Fibroblast of lung (primary cell): ENCODE measurements around the gene HS1BP3. TPM values are rescaled to one million over a fixed set of nuclear protein-coding genes. Genes with fewer than 3 reads are reported as not detected.

Experiments
- DNase-seq, 2 donors: peaks; one replicate each; pipeline versions ENCODE4 v3.0.0 to v3.0.0-alpha.2; 2010; ENCODE audit warnings: low read depth in 2 of 2
- H2AFZ ChIP-seq: 2 replicates; pipeline ENCODE4 v1.5.1; 2012; ENCODE audit warnings: low read length, control low read depth, inconsistent platforms
- H3K27ac ChIP-seq: 2 replicates; pipeline ENCODE4 v1.5.1; 2011; ENCODE audit warnings: low read length, control low read depth; ENCODE audit not compliant: insufficient read depth
- H3K27me3 ChIP-seq: 2 replicates; pipeline ENCODE4 v1.5.1; 2011; ENCODE audit warnings: mild to moderate bottlenecking, low read length; ENCODE audit not compliant: control insufficient read depth, insufficient read depth
- H3K36me3 ChIP-seq: 2 replicates; pipeline ENCODE4 v1.5.1; 2011; ENCODE audit warnings: low read length; ENCODE audit not compliant: control insufficient read depth, insufficient read depth
- H3K4me1 ChIP-seq: 2 replicates; pipeline ENCODE4 v1.5.1; 2011; ENCODE audit warnings: low read length; ENCODE audit not compliant: control insufficient read depth, insufficient read depth; ENCODE audit errors: extremely low read depth
- H3K4me2 ChIP-seq: 2 replicates; pipeline ENCODE4 v1.5.1; 2011; ENCODE audit warnings: low read length, control low read depth; ENCODE audit not compliant: insufficient read depth; ENCODE audit errors: extremely low read depth
- H3K4me3 ChIP-seq, 4 experiments: fragments of 200-600 bp in 1 of 4; sonication (generic) in 1 of 4; replicated peaks in 1 of 4; 2 replicates each; pipeline ENCODE4 v1.5.1; 2011 to 2016; ENCODE audit warnings: low read length in 4 of 4, low read depth in 3 of 4, mild to moderate bottlenecking in 3 of 4, control low read depth in 2 of 4, inconsistent platforms in 1 of 4, mixed read lengths in 1 of 4; ENCODE audit not compliant: insufficient read depth in 1 of 4; ENCODE audit errors: control extremely low read depth in 1 of 4
- H3K79me2 ChIP-seq: 2 replicates; pipeline ENCODE4 v1.5.1; 2012; ENCODE audit warnings: mild to moderate bottlenecking, low read length, inconsistent platforms; ENCODE audit not compliant: control insufficient read depth, insufficient read depth
- H3K9ac ChIP-seq: 2 replicates; pipeline ENCODE4 v1.5.1; 2011; ENCODE audit warnings: mild to moderate bottlenecking, low read length, control low read depth; ENCODE audit not compliant: insufficient read depth
- H3K9me3 ChIP-seq: 2 replicates; pipeline ENCODE4 v1.5.1; 2012; ENCODE audit warnings: low read depth, low read length; ENCODE audit not compliant: control insufficient read depth, insufficient read depth
- H4K20me1 ChIP-seq: 2 replicates; pipeline ENCODE4 v1.5.1; 2011; ENCODE audit warnings: low read length; ENCODE audit not compliant: control insufficient read depth, insufficient read depth; ENCODE audit errors: extremely low read depth
- EZH2 ChIP-seq: IDR thresholded peaks from 2 replicates; pipeline ENCODE4 v1.5.1; 2012; ENCODE audit warnings: low read length, control low read depth, mild to moderate bottlenecking; ENCODE audit errors: missing control alignments
- polyA plus RNA-seq, 2 donors: library from polyadenylated mRNA; depleted of rRNA in 1 of 2; stranded (reverse) in 1 of 2; unstranded in 1 of 2; fragments of >200 nt; gene quantifications; 2 replicates each; pipeline ENCODE4 v1.2.1, GENCODE V29; 2011 to 2012; ENCODE audit warnings: missing spikeins in 1 of 2
- total RNA-seq: library from RNA; depleted of rRNA; stranded (reverse); fragments of >200 nt; gene quantifications from 2 replicates; pipeline ENCODE4 v1.2.1, GENCODE V29; 2014
- TF ChIP-seq, protein P1 (sequence below), 2 donors: IDR thresholded peaks in 1 of 2; conservative IDR thresholded peaks in 1 of 2; 1 replicate in 1 of 2; 2 replicates in 1 of 2; pipeline ENCODE4 v1.5.1; 2011 to 2012; ENCODE audit warnings: low read length in 2 of 2, control low read depth in 1 of 2, inconsistent platforms in 1 of 2, low read depth in 1 of 2, mild to moderate bottlenecking in 1 of 2

Gene HS1BP3
- total and polyA plus RNA-seq, 2 donors (not counting 1 experiment from before 2014, with no cell fraction given), result 17.8 to 38.1 TPM

DNA sequence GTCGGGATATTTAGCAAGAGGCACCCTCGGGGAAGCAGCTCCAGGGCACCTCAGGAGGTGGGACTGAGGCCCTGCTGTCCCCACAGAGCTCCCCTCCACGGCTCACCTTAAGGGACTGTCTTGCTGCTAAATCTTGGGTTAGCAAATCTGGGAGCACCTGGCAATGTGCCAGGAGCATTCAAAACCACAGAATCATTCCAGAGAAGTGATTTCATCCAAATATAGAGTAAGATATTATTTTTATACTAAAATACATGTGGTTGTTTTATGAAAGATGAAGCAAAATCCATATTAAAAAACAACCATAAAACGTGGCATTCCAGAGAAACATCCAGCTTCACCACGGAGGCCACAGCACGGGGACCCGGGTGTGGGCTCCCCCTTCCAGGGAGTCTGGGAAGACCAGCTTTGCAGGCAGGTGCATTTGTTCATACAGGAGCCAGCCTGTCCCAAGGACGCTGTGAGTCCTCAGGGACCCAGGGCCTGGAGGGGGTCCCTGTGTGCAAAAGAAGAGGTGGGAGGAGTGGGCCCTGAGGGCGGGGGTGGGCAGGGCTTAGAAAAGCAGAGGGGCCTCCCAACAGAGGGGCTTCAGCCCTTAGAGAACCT is 16.3 kb downstream of the HS1BP3 start:
- Histone ChIP-seq H3K36me3 (peaks cover 10% of the 10 kb centered on the region), H3K27ac (no peak overlapping the region), H3K27me3 (no peaks in the 10 kb centered on the region), H4K20me1 (no peaks in the 10 kb centered on the region), H3K4me3 (no peak overlapping the region), H3K9me3 (no peaks in the 10 kb centered on the region), H3K4me1 (peaks cover 14% of the 10 kb centered on the region), H3K9ac (no peak overlapping the region), H3K4me2 (peak overlapping the region; percentile 45), H3K79me2 (no peaks in the 10 kb centered on the region), H2AFZ (no peak overlapping the region)
- TF ChIP-seq, protein P1, sequence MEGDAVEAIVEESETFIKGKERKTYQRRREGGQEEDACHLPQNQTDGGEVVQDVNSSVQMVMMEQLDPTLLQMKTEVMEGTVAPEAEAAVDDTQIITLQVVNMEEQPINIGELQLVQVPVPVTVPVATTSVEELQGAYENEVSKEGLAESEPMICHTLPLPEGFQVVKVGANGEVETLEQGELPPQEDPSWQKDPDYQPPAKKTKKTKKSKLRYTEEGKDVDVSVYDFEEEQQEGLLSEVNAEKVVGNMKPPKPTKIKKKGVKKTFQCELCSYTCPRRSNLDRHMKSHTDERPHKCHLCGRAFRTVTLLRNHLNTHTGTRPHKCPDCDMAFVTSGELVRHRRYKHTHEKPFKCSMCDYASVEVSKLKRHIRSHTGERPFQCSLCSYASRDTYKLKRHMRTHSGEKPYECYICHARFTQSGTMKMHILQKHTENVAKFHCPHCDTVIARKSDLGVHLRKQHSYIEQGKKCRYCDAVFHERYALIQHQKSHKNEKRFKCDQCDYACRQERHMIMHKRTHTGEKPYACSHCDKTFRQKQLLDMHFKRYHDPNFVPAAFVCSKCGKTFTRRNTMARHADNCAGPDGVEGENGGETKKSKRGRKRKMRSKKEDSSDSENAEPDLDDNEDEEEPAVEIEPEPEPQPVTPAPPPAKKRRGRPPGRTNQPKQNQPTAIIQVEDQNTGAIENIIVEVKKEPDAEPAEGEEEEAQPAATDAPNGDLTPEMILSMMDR (conservative IDR thresholded peaks at IDR 0.05 in 1 of 2, IDR thresholded peaks at IDR 0.05 in 1 of 2; ENCODE audit: low read depth in 1 of 2, low read length in 2 of 2), result no peak
- TF ChIP-seq EZH2, result no peak
- peak; percentile 62 to 81 for DNase-seq

DNA sequence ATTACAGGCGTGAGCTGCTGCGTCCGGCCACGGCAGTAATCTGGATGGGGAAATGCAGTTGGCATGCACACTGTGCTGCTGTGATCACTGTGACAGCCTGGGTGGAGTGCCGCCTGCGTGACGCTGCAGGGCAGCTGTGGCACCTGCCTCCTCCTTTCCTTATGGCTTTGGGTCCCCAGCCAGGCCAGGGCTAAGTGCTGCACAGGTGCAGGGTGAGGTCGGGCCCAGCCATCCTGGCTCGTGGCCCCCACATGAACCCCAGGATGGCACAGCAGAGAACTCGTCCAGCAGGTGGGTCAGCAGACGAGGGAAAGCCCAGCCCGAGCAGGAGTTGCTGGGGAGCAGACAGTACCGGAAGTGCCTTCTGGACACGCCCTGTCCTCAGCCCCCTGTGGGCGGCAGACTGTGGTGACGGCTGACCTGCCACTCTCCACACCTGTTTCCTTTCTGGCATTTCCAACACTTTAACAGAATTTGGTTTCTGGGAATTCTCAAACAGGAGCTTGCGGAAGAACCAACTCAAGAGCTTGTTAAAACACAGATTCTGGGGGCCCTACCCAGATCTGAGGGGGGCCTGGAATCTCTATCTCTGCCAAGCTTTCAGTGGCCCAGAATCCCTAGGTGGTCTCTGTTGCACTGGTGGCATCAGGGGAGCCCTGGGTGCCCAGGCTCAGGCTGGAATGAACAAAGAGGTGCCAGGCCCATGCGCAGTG is 16.9 kb downstream of the HS1BP3 start:
- no peak overlapping the region for H3K4me2 ChIP-seq
- TF ChIP-seq EZH2, result no peak
- TF ChIP-seq, protein P1 (conservative IDR thresholded peaks at IDR 0.05 in 1 of 2, IDR thresholded peaks at IDR 0.05 in 1 of 2; ENCODE audit: low read depth in 1 of 2, low read length in 2 of 2), result no peak
- H3K27me3 ChIP-seq, result no peaks in the 10 kb centered on the region
- H3K27ac ChIP-seq, result no peak overlapping the region
- no peaks in the 10 kb centered on the region for H4K20me1 ChIP-seq
- no peak for DNase-seq
- no peaks in the 10 kb centered on the region for H3K9me3 ChIP-seq
- H3K9ac ChIP-seq, result no peak overlapping the region
- peaks cover 8% of the 10 kb centered on the region for H3K36me3 ChIP-seq
- H3K79me2 ChIP-seq, result no peaks in the 10 kb centered on the region
- H2AFZ ChIP-seq, result no peak overlapping the region
- no peak overlapping the region for H3K4me3 ChIP-seq
- H3K4me1 ChIP-seq, result peaks cover 14% of the 10 kb centered on the region

DNA sequence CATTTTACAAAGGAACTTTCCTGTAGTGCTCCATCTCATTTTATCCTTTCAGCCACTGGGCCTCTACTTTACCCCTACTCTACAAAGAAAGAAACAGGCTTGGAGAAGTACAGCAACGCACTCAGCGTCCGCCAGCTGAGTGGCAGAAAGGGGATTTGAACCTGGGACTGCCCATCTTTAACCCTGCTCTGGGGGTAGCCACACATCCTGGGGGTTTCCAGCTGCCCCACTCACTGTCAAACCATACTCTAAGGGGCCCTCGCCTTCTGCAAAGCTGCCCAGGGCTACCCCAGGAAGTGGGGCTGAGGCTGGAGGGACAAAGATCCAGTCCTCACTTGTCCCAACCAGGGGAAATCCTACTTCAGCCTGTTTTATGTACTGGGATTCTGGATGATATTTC is 17.9 kb downstream of the HS1BP3 start:
- no peaks in the 10 kb centered on the region for H3K9me3 ChIP-seq
- H3K79me2 ChIP-seq, result no peaks in the 10 kb centered on the region
- no peak overlapping the region for H3K27ac ChIP-seq
- no peak overlapping the region for H3K9ac ChIP-seq
- H3K4me2 ChIP-seq, result no peak overlapping the region
- no peak overlapping the region for H2AFZ ChIP-seq
- H3K4me1 ChIP-seq, result peaks cover 14% of the 10 kb centered on the region
- no peaks in the 10 kb centered on the region for H4K20me1 ChIP-seq
- TF ChIP-seq, protein P1 (conservative IDR thresholded peaks at IDR 0.05 in 1 of 2, IDR thresholded peaks at IDR 0.05 in 1 of 2; ENCODE audit: low read depth in 1 of 2, low read length in 2 of 2), result no peak
- TF ChIP-seq EZH2, result no peak
- no peaks in the 10 kb centered on the region for H3K27me3 ChIP-seq
- no peak overlapping the region for H3K4me3 ChIP-seq
- peaks cover 3% of the 10 kb centered on the region for H3K36me3 ChIP-seq
- no peak for DNase-seq
